Astrocyte (in vitro differentiated cells and primary cell): Measurements from ENCODE around the gene SPINT4. TPM values are rescaled to one million over a fixed set of nuclear protein-coding genes. Genes with fewer than 3 reads are reported as not detected.

Source experiments
- DNase-seq: peaks from one replicate; pipeline ENCODE4 v3.0.0-alpha.2; 2010; ENCODE audit warnings: low read depth
- FAIRE-seq: peaks from 2 replicates; lab custom pipeline; 2011; peaks lifted over from hg19 to GRCh38; lab: Jason Lieb, UNC
- H2AFZ ChIP-seq: 2 replicates; pipeline ENCODE4 v1.6.0; 2012; ENCODE audit warnings: low read depth, low read length, inconsistent platforms
- H3K27ac ChIP-seq: 2 replicates; pipeline ENCODE4 v1.5.1; 2011; ENCODE audit warnings: low read depth, low read length, inconsistent platforms
- H3K27me3 ChIP-seq: 2 replicates; pipeline ENCODE4 v1.6.0; 2011; ENCODE audit warnings: low read length, inconsistent platforms; ENCODE audit not compliant: insufficient read depth
- H3K36me3 ChIP-seq: 2 replicates; pipeline ENCODE4 v1.5.1; 2011; ENCODE audit warnings: low read length, inconsistent platforms; ENCODE audit not compliant: insufficient read depth
- H3K4me1 ChIP-seq: 2 replicates; pipeline ENCODE4 v1.5.1; 2011; ENCODE audit warnings: low read length, inconsistent platforms; ENCODE audit not compliant: insufficient read depth
- H3K4me2 ChIP-seq: 2 replicates; pipeline ENCODE4 v1.6.0; 2012; ENCODE audit warnings: low read length, inconsistent platforms
- H3K4me3 ChIP-seq: 2 replicates; pipeline ENCODE4 v1.5.1; 2011; ENCODE audit warnings: low read depth, mild to moderate bottlenecking, low read length, inconsistent platforms; ENCODE audit not compliant: insufficient read depth
- H3K79me2 ChIP-seq: 2 replicates; pipeline ENCODE4 v1.6.0; 2012; ENCODE audit warnings: mild to moderate bottlenecking, low read length, inconsistent platforms; ENCODE audit not compliant: insufficient read depth
- H3K9ac ChIP-seq: 2 replicates; pipeline ENCODE4 v1.6.0; 2012; ENCODE audit warnings: mild to moderate bottlenecking, low read length, inconsistent platforms
- H3K9me3 ChIP-seq: 2 replicates; pipeline ENCODE4 v1.5.1; 2012; ENCODE audit warnings: low read depth, mild to moderate bottlenecking, low read length, inconsistent platforms; ENCODE audit not compliant: insufficient read depth
- H4K20me1 ChIP-seq: 2 replicates; pipeline ENCODE4 v1.6.0; 2012; ENCODE audit warnings: low read length, inconsistent platforms; ENCODE audit not compliant: insufficient read depth
- H3K27ac Mint-ChIP-seq: one replicate; pipeline ENCODE4 v1.8.0; 2021; ENCODE audit warnings: mild to moderate bottlenecking, mixed read lengths; ENCODE audit not compliant: unreplicated experiment
- H3K27me3 Mint-ChIP-seq: one replicate; pipeline ENCODE4 v1.8.0; 2021; ENCODE audit warnings: low read depth, mixed read lengths; ENCODE audit not compliant: unreplicated experiment
- H3K36me3 Mint-ChIP-seq: one replicate; pipeline ENCODE4 v1.8.0; 2021; ENCODE audit warnings: low read depth, mixed read lengths; ENCODE audit not compliant: unreplicated experiment
- H3K4me1 Mint-ChIP-seq: one replicate; pipeline ENCODE4 v1.8.0; 2021; ENCODE audit warnings: low read depth, mixed read lengths; ENCODE audit not compliant: unreplicated experiment
- H3K4me3 Mint-ChIP-seq: one replicate; pipeline ENCODE4 v1.8.0; 2021; ENCODE audit warnings: mild to moderate bottlenecking, moderate library complexity, mixed read lengths; ENCODE audit not compliant: unreplicated experiment
- H3K9me3 Mint-ChIP-seq: one replicate; pipeline ENCODE4 v1.8.0; 2021; ENCODE audit warnings: mild to moderate bottlenecking, mixed read lengths; ENCODE audit not compliant: unreplicated experiment
- CTCF ChIP-seq: IDR thresholded peaks from 2 replicates; pipeline ENCODE4 v1.5.1; 2011; ENCODE audit warnings: low read depth, mild to moderate bottlenecking, inconsistent platforms, low read length, moderate library complexity; ENCODE audit not compliant: insufficient read depth
- EZH2 ChIP-seq: IDR thresholded peaks from 2 replicates; pipeline ENCODE4 v1.6.1; 2012; ENCODE audit warnings: mild to moderate bottlenecking, low read length, inconsistent platforms; ENCODE audit not compliant: insufficient read depth
- total RNA-seq: library from RNA; stranded (reverse); gene quantifications from 2 replicates; pipeline ENCODE4 v1.2.1, GENCODE V29; 2021

The SPINT4 gene
- total RNA-seq, 1 donor from 2014 or later, result not detected

DNA sequence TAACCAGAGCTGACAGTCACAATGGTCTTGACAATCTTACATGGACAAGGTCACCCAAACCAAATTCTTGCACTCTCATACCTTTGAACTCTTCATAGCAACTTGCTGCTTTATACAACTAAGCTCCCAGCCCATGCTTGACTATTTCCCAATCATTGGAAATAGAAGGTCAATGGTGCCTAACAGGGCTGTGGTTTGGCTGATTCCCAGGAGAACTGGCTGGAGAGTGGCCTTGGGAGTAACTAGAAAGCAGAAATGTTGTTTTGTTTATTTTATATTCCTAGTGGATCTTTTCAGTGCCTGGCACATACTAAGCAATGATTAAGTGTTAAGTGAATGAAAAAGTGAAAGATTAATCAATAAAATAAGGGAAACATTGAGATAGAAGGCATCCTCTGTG lies 3.0 kb downstream of the SPINT4 start:
- Mint-ChIP-seq H3K27me3 (peaks cover 9% of the 10 kb centered on the region), H3K9me3 (peaks cover 8% of the 10 kb centered on the region), H3K4me1 (peaks cover 9% of the 10 kb centered on the region), H3K36me3 (no peaks in the 10 kb centered on the region), H3K27ac (no peak overlapping the region), H3K4me3 (no peak overlapping the region)
- DNase-seq, result no peak
- TF ChIP-seq EZH2, result no peak
- no peak for TF ChIP-seq CTCF
- Histone ChIP-seq H3K9ac (no peak overlapping the region), H3K4me1 (no peaks in the 10 kb centered on the region), H3K27me3 (no peaks in the 10 kb centered on the region), H3K4me2 (no peak overlapping the region), H3K4me3 (no peak overlapping the region), H4K20me1 (no peaks in the 10 kb centered on the region), H3K9me3 (no peaks in the 10 kb centered on the region), H3K27ac (no peak overlapping the region), H3K79me2 (no peaks in the 10 kb centered on the region), H2AFZ (no peak overlapping the region), H3K36me3 (no peaks in the 10 kb centered on the region)
- no peak for FAIRE-seq

DNA sequence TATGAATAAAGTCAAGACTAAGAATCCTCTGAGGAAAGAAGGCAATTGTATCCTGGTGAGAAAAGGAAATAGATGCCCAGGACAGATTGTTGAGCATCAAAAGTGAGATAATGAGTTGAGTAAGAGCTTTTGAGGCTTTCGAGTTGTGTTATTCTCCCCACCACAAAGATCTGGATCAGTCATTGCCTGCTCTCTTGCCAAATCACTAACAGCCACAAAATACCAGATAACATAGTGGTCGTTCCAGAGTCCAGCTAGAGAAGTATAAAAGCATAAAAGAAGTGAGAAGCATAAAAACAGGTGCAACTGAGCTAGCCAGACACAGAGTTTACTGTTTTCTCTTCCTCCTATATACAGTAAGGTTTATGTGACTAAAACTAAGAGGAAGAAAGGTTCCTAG lies 4.9 kb downstream of the SPINT4 start:
- Histone ChIP-seq H3K9ac (no peak overlapping the region), H3K4me1 (no peaks in the 10 kb centered on the region), H3K36me3 (no peaks in the 10 kb centered on the region), H4K20me1 (no peaks in the 10 kb centered on the region), H3K4me3 (no peak overlapping the region), H3K4me2 (no peak overlapping the region), H3K79me2 (no peaks in the 10 kb centered on the region), H3K27me3 (no peaks in the 10 kb centered on the region), H3K27ac (no peak overlapping the region), H2AFZ (no peak overlapping the region), H3K9me3 (no peaks in the 10 kb centered on the region)
- FAIRE-seq, result no peak
- H3K27ac Mint-ChIP-seq, result no peak overlapping the region
- peaks cover 12% of the 10 kb centered on the region for H3K9me3 Mint-ChIP-seq
- peaks cover 9% of the 10 kb centered on the region for H3K4me1 Mint-ChIP-seq
- no peak overlapping the region for H3K4me3 Mint-ChIP-seq
- no peaks in the 10 kb centered on the region for H3K36me3 Mint-ChIP-seq
- DNase-seq, result peak; percentile 57
- peaks cover 9% of the 10 kb centered on the region for H3K27me3 Mint-ChIP-seq
- TF ChIP-seq CTCF (no peak), EZH2 (no peak)

DNA sequence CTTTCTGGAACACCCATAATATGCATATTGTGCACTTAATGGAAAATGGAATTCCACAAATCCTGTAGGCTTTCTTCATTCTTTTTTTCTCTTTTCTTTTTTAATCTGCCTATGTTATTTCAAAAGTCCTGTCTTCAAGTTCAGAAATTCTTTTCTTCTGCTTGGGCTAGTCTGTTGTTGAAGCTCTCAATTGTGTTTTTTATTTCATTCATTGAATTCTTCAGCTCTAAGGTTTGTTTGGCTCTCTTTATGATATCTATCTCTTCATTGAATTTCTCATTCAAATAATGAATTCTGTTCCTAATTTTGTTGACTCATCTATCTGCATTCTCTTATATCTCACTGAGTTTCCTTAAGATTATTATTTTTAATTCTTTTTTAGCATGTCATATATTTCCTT lies 10.1 kb downstream of the SPINT4 start:
- Histone ChIP-seq H3K4me2 (no peak overlapping the region), H3K27me3 (no peaks in the 10 kb centered on the region), H2AFZ (no peak overlapping the region), H3K4me3 (no peak overlapping the region), H3K9me3 (no peaks in the 10 kb centered on the region), H3K4me1 (no peaks in the 10 kb centered on the region), H3K9ac (no peak overlapping the region), H3K79me2 (no peaks in the 10 kb centered on the region), H3K36me3 (no peaks in the 10 kb centered on the region), H4K20me1 (no peaks in the 10 kb centered on the region), H3K27ac (no peak overlapping the region)
- FAIRE-seq, result no peak
- peaks cover 36% of the 10 kb centered on the region for H3K9me3 Mint-ChIP-seq
- TF ChIP-seq EZH2 (no peak), CTCF (no peak)
- H3K4me3 Mint-ChIP-seq, result no peak overlapping the region
- peaks cover 1% of the 10 kb centered on the region for H3K4me1 Mint-ChIP-seq
- no peaks in the 10 kb centered on the region for H3K27me3 Mint-ChIP-seq
- H3K36me3 Mint-ChIP-seq, result no peaks in the 10 kb centered on the region
- no peak overlapping the region for H3K27ac Mint-ChIP-seq
- no peak for DNase-seq
